GM23338 (cell line): Measurements from ENCODE around the gene LONP1. TPM values are rescaled to one million over a fixed set of nuclear protein-coding genes. Genes with fewer than 3 reads are reported as not detected.

Source experiments
- ATAC-seq: fragments of 200-7000 bp; cut with Tn5 transposase; 3 replicates; pipeline ENCODE4 v1.9.1; 2020
- DNase-seq: peaks from one replicate; pipeline ENCODE4 v3.0.0-alpha.2; 2015; ENCODE audit warnings: low spot score
- H2AFZ ChIP-seq: fragments of 200-600 bp; sonication (generic); 2 replicates; pipeline ENCODE4 v1.8.0; 2016; ENCODE audit warnings: antibody characterized with exemption, mild to moderate bottlenecking, moderate library complexity
- H3F3A ChIP-seq: fragments of 200-600 bp; sonication (generic); replicated peaks from 2 replicates; pipeline ENCODE4 v1.8.0; 2017; ENCODE audit warnings: antibody characterized with exemption, mixed run types, low read depth
- H3K27ac ChIP-seq: fragments of 200-600 bp; sonication (generic); 2 replicates; pipeline ENCODE4 v1.6.1; 2016; ENCODE audit warnings: low read depth
- H3K27me3 ChIP-seq: fragments of 200-600 bp; sonication (generic); 2 replicates; pipeline ENCODE4 v1.8.0; 2016; ENCODE audit warnings: mild to moderate bottlenecking, mixed run types, moderate library complexity; ENCODE audit not compliant: insufficient read depth
- H3K36me3 ChIP-seq: fragments of 200-600 bp; sonication (generic); 2 replicates; pipeline ENCODE4 v1.8.0; 2016; ENCODE audit warnings: mild to moderate bottlenecking; ENCODE audit not compliant: insufficient read depth
- H3K4me1 ChIP-seq: fragments of 200-600 bp; sonication (generic); 2 replicates; pipeline ENCODE4 v1.8.0; 2016; ENCODE audit warnings: mild to moderate bottlenecking, moderate library complexity; ENCODE audit not compliant: insufficient read depth
- H3K4me2 ChIP-seq: fragments of 200-600 bp; sonication (generic); 2 replicates; pipeline ENCODE4 v1.7.1; 2017; ENCODE audit warnings: mixed run types
- H3K4me3 ChIP-seq: fragments of 200-600 bp; sonication (generic); 2 replicates; pipeline ENCODE4 v1.6.1; 2016; ENCODE audit warnings: mixed run types
- H3K79me2 ChIP-seq: fragments of 200-600 bp; sonication (generic); replicated peaks from 2 replicates; pipeline ENCODE4 v1.8.0; 2017; ENCODE audit warnings: mild to moderate bottlenecking; ENCODE audit not compliant: insufficient read depth
- H3K9me2 ChIP-seq: fragments of 200-600 bp; sonication (generic); 2 replicates; pipeline ENCODE4 v1.8.0; 2017; ENCODE audit not compliant: insufficient read depth
- H4K20me1 ChIP-seq: fragments of 200-600 bp; sonication (generic); replicated peaks from 2 replicates; pipeline ENCODE4 v1.8.0; 2017; ENCODE audit warnings: mild to moderate bottlenecking; ENCODE audit not compliant: insufficient read depth
- H3K27ac Mint-ChIP-seq: 2 replicates; pipeline ENCODE4 v1.8.0; 2020; ENCODE audit warnings: inconsistent platforms, mild to moderate bottlenecking, moderate library complexity, mixed read lengths
- H3K27me3 Mint-ChIP-seq: 3 replicates; pipeline ENCODE4 v1.8.0; 2022; ENCODE audit warnings: low read depth, mild to moderate bottlenecking, moderate library complexity, mixed read lengths, inconsistent platforms; ENCODE audit not compliant: insufficient read depth, poor library complexity
- H3K36me3 Mint-ChIP-seq: 3 replicates; pipeline ENCODE4 v1.8.0; 2021; ENCODE audit warnings: low read depth, mild to moderate bottlenecking, inconsistent platforms, moderate library complexity, mixed read lengths
- H3K4me1 Mint-ChIP-seq: 3 replicates; pipeline ENCODE4 v1.8.0; 2020; ENCODE audit warnings: mild to moderate bottlenecking, inconsistent platforms, mixed read lengths
- H3K4me3 Mint-ChIP-seq: 3 replicates; pipeline ENCODE4 v1.8.0; 2021; ENCODE audit warnings: moderate library complexity, mild to moderate bottlenecking, inconsistent platforms, mixed read lengths
- H3K9me3 Mint-ChIP-seq: 3 replicates; pipeline ENCODE4 v1.8.0; 2020; ENCODE audit warnings: moderate library complexity, mild to moderate bottlenecking, inconsistent platforms, mixed read lengths
- CREB1 ChIP-seq: fragments of 250-450 bp; sonication (Bioruptor Pico); IDR thresholded peaks from 2 replicates; pipeline ENCODE4 v1.5.0; 2020; ENCODE audit warnings: low read depth, mild to moderate bottlenecking, moderate library complexity
- CTCF ChIP-seq, 2 experiments: fragments of 200-600 bp in 1 of 2; sonication (generic) in 1 of 2; conservative IDR thresholded peaks; 2 replicates each; pipeline versions ENCODE4 v1.5.1 to v1.6.1; 2016 to 2017; ENCODE audit warnings: antibody characterized with exemption in 2 of 2, low read depth in 2 of 2, mild to moderate bottlenecking in 2 of 2, moderate library complexity in 1 of 2
- ETS1 ChIP-seq: IDR thresholded peaks from 2 replicates; pipeline ENCODE4 v1.6.1; 2016; ENCODE audit warnings: antibody characterized with exemption
- EZH2 ChIP-seq: fragments of 200-600 bp; sonication (generic); IDR thresholded peaks from one replicate; pipeline ENCODE4 v1.8.0; 2017; ENCODE audit warnings: antibody characterized with exemption, mild to moderate bottlenecking, low read depth; ENCODE audit not compliant: unreplicated experiment
- EZH2phosphoT487 ChIP-seq: fragments of 200-600 bp; sonication (generic); IDR thresholded peaks from one replicate; pipeline ENCODE4 v1.8.1; 2018; ENCODE audit warnings: antibody characterized with exemption; ENCODE audit not compliant: unreplicated experiment
- JUNB ChIP-seq: IDR thresholded peaks from one replicate; pipeline ENCODE4 v1.6.1; 2016; ENCODE audit warnings: antibody characterized with exemption; ENCODE audit not compliant: unreplicated experiment
- NANOG ChIP-seq: IDR thresholded peaks from 2 replicates; pipeline ENCODE4 v1.6.1; 2016; ENCODE audit warnings: antibody characterized with exemption, borderline replicate concordance
- POLR2AphosphoS5 ChIP-seq: IDR thresholded peaks from 2 replicates; pipeline ENCODE4 v1.6.1; 2016; ENCODE audit warnings: antibody characterized with exemption, low read depth
- REST ChIP-seq: IDR thresholded peaks from one replicate; pipeline ENCODE4 v1.6.1; 2018; ENCODE audit warnings: antibody characterized with exemption; ENCODE audit not compliant: unreplicated experiment
- STAT1 ChIP-seq: IDR thresholded peaks from one replicate; pipeline ENCODE4 v1.6.1; 2016; ENCODE audit warnings: antibody characterized with exemption; ENCODE audit not compliant: unreplicated experiment
- ZNF114 ChIP-seq: fragments of 250-450 bp; sonication (Bioruptor Pico); IDR thresholded peaks from 2 replicates; pipeline ENCODE4 v1.5.0; 2020; ENCODE audit warnings: mild to moderate bottlenecking, moderate library complexity
- ZNF331 ChIP-seq: fragments of 250-450 bp; sonication (Bioruptor Pico); IDR thresholded peaks from 2 replicates; pipeline ENCODE4 v1.5.0; 2020; ENCODE audit warnings: low read depth, mild to moderate bottlenecking, moderate library complexity
- ZNF462 ChIP-seq: fragments of 250-450 bp; sonication (Bioruptor Pico); IDR thresholded peaks from 2 replicates; pipeline ENCODE4 v1.5.0; 2020; ENCODE audit warnings: mild to moderate bottlenecking, moderate library complexity
- polyA plus RNA-seq: library from polyadenylated mRNA; unstranded; fragments of >200 nt; fragmentation: Nextera tagmentation; extraction: Ambion mirVana; gene quantifications from 2 replicates; pipeline ENCODE4 v1.2.1, GENCODE V29; 2016
- total RNA-seq: library from RNA; depleted of rRNA; stranded (reverse); fragments of >200 nt; shearing (Covaris generic); gene quantifications from 2 replicates; pipeline ENCODE4 v1.2.3, GENCODE V29; 2014

LONP1 gene
- total and polyA plus RNA-seq, 2 experiments from 2014 or later = 68.6 to 137 TPM

GRCh38 chr19:5697890-5698634 is 21.9 kb downstream of the LONP1 start:
- no peak overlapping the region for H3K4me3 ChIP-seq
- H3K79me2 ChIP-seq = no peaks in the 10 kb centered on the region
- no peak overlapping the region for H3K27ac ChIP-seq
- TF ChIP-seq ETS1 (no peak), REST (no peak), NANOG (no peak), CREB1 (CRISPR knock-in tag) (no peak), ZNF331 (CRISPR knock-in tag) (no peak), EZH2 (no peak), STAT1 (no peak), POLR2AphosphoS5 (no peak), CTCF (conservative IDR thresholded peaks at IDR 0.05; ENCODE audit: low read depth in 2 of 2) (no peak), JUNB (no peak), ZNF462 (CRISPR knock-in tag) (no peak), ZNF114 (no peak), EZH2phosphoT487 (no peak)
- Mint-ChIP-seq H3K27ac (no peak overlapping the region), H3K9me3 (peaks cover 4% of the 10 kb centered on the region), H3K4me3 (no peak overlapping the region), H3K36me3 (peaks cover 78% of the 10 kb centered on the region), H3K27me3 (peaks cover 38% of the 10 kb centered on the region), H3K4me1 (no peaks in the 10 kb centered on the region)
- peak; percentile 1 for DNase-seq
- peaks cover 7% of the 10 kb centered on the region; the same call in 1 of the 2 replicates for H4K20me1 ChIP-seq
- H3K4me1 ChIP-seq = no peaks in the 10 kb centered on the region
- H3F3A ChIP-seq = peaks cover 3% of the 10 kb centered on the region
- no peaks in the 10 kb centered on the region for H3K9me2 ChIP-seq
- no peak for ATAC-seq
- no peak overlapping the region for H2AFZ ChIP-seq
- H3K4me2 ChIP-seq = no peak overlapping the region
- no peaks in the 10 kb centered on the region for H3K27me3 ChIP-seq
- H3K36me3 ChIP-seq = no peaks in the 10 kb centered on the region
